CD4-positive, alpha-beta memory T cell (primary cell): ENCODE data around the gene ZNF740. TPM values are rescaled to one million over a fixed set of nuclear protein-coding genes. Genes with fewer than 3 reads are reported as not detected.

Experiments
- CTCF ChIA-PET: fragments of 350-600 bp; sonication (Branson Sonifier 250); formaldehyde crosslinking; loops from one replicate; lab custom pipeline; 2021; ENCODE audit warnings: inconsistent platforms; ENCODE audit not compliant: partially characterized antibody; lab: Charles Lee
- POLR2A ChIA-PET: fragments of 350-600 bp; sonication (Branson Sonifier 250); formaldehyde crosslinking; loops from one replicate; lab custom pipeline; 2021; ENCODE audit not compliant: partially characterized antibody; lab: Charles Lee
- DNase-seq, 5 donors: peaks; one replicate each; pipeline versions ENCODE4 v3.0.0 to v3.0.0-alpha.2; 2020 to 2022; ENCODE audit warnings: mixed read lengths in 1 of 5
- H3K27ac ChIP-seq: one replicate; pipeline ENCODE4 v1.7.0; 2013; ENCODE audit warnings: low read depth, low read length
- H3K27me3 ChIP-seq: 2 replicates; pipeline ENCODE4 v1.7.0; 2013; ENCODE audit warnings: mild to moderate bottlenecking, low read length, moderate library complexity; ENCODE audit not compliant: insufficient read depth
- H3K36me3 ChIP-seq: 2 replicates; pipeline ENCODE4 v1.7.0; 2013; ENCODE audit warnings: mild to moderate bottlenecking, low read length, moderate library complexity; ENCODE audit not compliant: insufficient read depth
- H3K4me1 ChIP-seq: 2 replicates; pipeline ENCODE4 v1.7.0; 2013; ENCODE audit warnings: mild to moderate bottlenecking, low read length, moderate library complexity; ENCODE audit not compliant: insufficient read depth
- H3K4me3 ChIP-seq, 2 donors: one replicate each; pipeline ENCODE4 v1.7.0; 2013; ENCODE audit warnings: low read length in 2 of 2, mild to moderate bottlenecking in 1 of 2
- H3K9me3 ChIP-seq, 2 donors: one replicate each; pipeline ENCODE4 v1.7.0; 2013; ENCODE audit warnings: low read length in 2 of 2, control low read depth in 1 of 2; ENCODE audit not compliant: control insufficient read depth in 1 of 2
- H3K27ac Mint-ChIP-seq, 7 donors: one replicate each; pipeline ENCODE4 v1.8.0; 2020 to 2021; ENCODE audit warnings: mixed read lengths in 7 of 7, mild to moderate bottlenecking in 6 of 7, inconsistent platforms in 3 of 7, moderate library complexity in 3 of 7
- H3K27me3 Mint-ChIP-seq, 2 donors: one replicate each; pipeline ENCODE4 v1.8.0; 2020 to 2021; ENCODE audit warnings: mixed read lengths in 2 of 2
- H3K36me3 Mint-ChIP-seq, 2 donors: one replicate each; pipeline ENCODE4 v1.8.0; 2020 to 2021; ENCODE audit warnings: mixed read lengths in 2 of 2, inconsistent platforms in 1 of 2, mild to moderate bottlenecking in 1 of 2
- H3K4me1 Mint-ChIP-seq, 4 donors: one replicate each; pipeline ENCODE4 v1.8.0; 2020 to 2021; ENCODE audit warnings: mixed read lengths in 4 of 4, mild to moderate bottlenecking in 1 of 4
- H3K4me3 Mint-ChIP-seq, 8 donors: one replicate each; pipeline ENCODE4 v1.8.0; 2020 to 2021; ENCODE audit warnings: mixed read lengths in 8 of 8, mild to moderate bottlenecking in 7 of 8, moderate library complexity in 6 of 8, inconsistent platforms in 3 of 8
- H3K9me3 Mint-ChIP-seq, 8 donors: one replicate each; pipeline ENCODE4 v1.8.0; 2020 to 2021; ENCODE audit warnings: mixed read lengths in 8 of 8, mild to moderate bottlenecking in 5 of 8, inconsistent platforms in 3 of 8, moderate library complexity in 1 of 8
- intact Hi-C: fragments of 100-400 bp; cut with micrococcal nuclease; formaldehyde crosslinking; loops from one replicate; pipeline ENCODE4 v1.15.1; 2023
- polyA plus RNA-seq, 2 donors: library from polyadenylated mRNA; unstranded; fragments of 300-500 nt; fragmentation: Illumina TruSeq; gene quantifications; one replicate each; pipeline ENCODE4 v1.2.3, GENCODE V29; 2021
- total RNA-seq, 2 experiments: library from RNA; stranded (reverse); gene quantifications; one replicate each; pipeline ENCODE4 v1.2.3, GENCODE V29; 2021

ZNF740 gene
- total and polyA plus RNA-seq, 4 experiments from 2014 or later, result 0.90 to 113 (median 56.1) TPM

- Histone ChIP-seq H3K27ac (peak overlapping the region; percentile 98), H3K4me3 (no peak overlapping the region), H3K36me3 (peaks cover 3% of the 10 kb centered on the region), H3K4me1 (peaks cover 84% of the 10 kb centered on the region), H3K9me3 (no peaks in the 10 kb centered on the region), H3K27me3 (no peaks in the 10 kb centered on the region)
- no peak for DNase-seq
- Mint-ChIP-seq H3K9me3 (no peaks in the 10 kb centered on the region), H3K4me3 (peak overlapping the region in 5 of 8 donors; percentile 62 to 82 (median 64)), H3K36me3 (peaks cover 5 to 21% of the 10 kb centered on the region in 2 donors), H3K4me1 (peaks cover 53 to 92% (median 71%) of the 10 kb centered on the region in 4 donors), H3K27ac (peak overlapping the region; percentile 82 to 97 (median 94)), H3K27me3 (no peaks in the 10 kb centered on the region)
- CTCF ChIA-PET, result interaction anchor here (1.2 to 1.3 kb wide), 2 partner anchors 10 to 26 kb away, joined by 3 to 5 read pairs; a partner anchor contains a TSS
- POLR2A ChIA-PET, result interaction anchor here (1.0 to 16.2 kb wide), 3 partner anchors 11 to 24 kb away, joined by 3 to 333 read pairs (median 175); partner anchors contain the start of genes ITGB7 and RARG
- intact Hi-C loops, result no loop called here
Measured at GRCh38 chr12:53225635-53226424, 45.3 kb downstream of the ZNF740 start.

- Mint-ChIP-seq H3K27me3 (no peaks in the 10 kb centered on the region), H3K4me1 (peaks cover 55 to 92% (median 74%) of the 10 kb centered on the region in 4 donors), H3K36me3 (peaks cover 5 to 17% of the 10 kb centered on the region in 2 donors)
Measured at GRCh38 chr12:53226815-53227214, 46.3 kb downstream of the ZNF740 start.

GRCh38 chr12:53227341-53227740 lies 46.8 kb downstream of the ZNF740 start:
- DNase-seq, result no peak
- H3K9me3 Mint-ChIP-seq, result no peaks in the 10 kb centered on the region
- Histone ChIP-seq H3K27ac (no peak overlapping the region), H3K9me3 (no peaks in the 10 kb centered on the region), H3K4me1 (peaks cover 85% of the 10 kb centered on the region), H3K36me3 (peaks cover 3% of the 10 kb centered on the region), H3K27me3 (no peaks in the 10 kb centered on the region), H3K4me3 (no peak overlapping the region)
- peaks cover 5 to 18% of the 10 kb centered on the region in 2 donors for H3K36me3 Mint-ChIP-seq
- ChIA-PET POLR2A (interaction anchor here (1.3 to 1.5 kb wide), 3 partner anchors 8 to 27 kb away, joined by 3 to 5 read pairs (median 3); a partner anchor contains a TSS), CTCF (no interaction called here)
- H3K4me3 Mint-ChIP-seq, result peak overlapping the region in 3 of 8 donors; percentile 36 to 55 (median 53)
- intact Hi-C loops, result no loop called here
- H3K4me1 Mint-ChIP-seq, result peaks cover 51 to 87% (median 71%) of the 10 kb centered on the region in 4 donors
- H3K27me3 Mint-ChIP-seq, result no peaks in the 10 kb centered on the region
- H3K27ac Mint-ChIP-seq, result peak overlapping the region in 4 of 7 donors; percentile 59 to 98 (median 84)

More at GRCh38 chr12:53226815-53227214, 46.3 kb downstream of the ZNF740 start:
- H3K9me3 ChIP-seq, result no peaks in the 10 kb centered on the region
- intact Hi-C loops, result no loop called here
- H3K27ac ChIP-seq, result no peak overlapping the region
- ChIA-PET POLR2A (interaction anchor here (1.0 to 1.5 kb wide), 2 partner anchors 16 to 23 kb away, joined by 3 read pairs; a partner anchor contains a TSS), CTCF (interaction anchor here (1.2 kb wide), 1 partner anchor 25 kb away, joined by 5 read pairs; a partner anchor contains a TSS)
- no peak for DNase-seq
- Mint-ChIP-seq H3K4me3 (peak overlapping the region in 4 of 8 donors; percentile 7 to 66 (median 46)), H3K27ac (peak overlapping the region; percentile 38 to 98 (median 79)), H3K9me3 (no peaks in the 10 kb centered on the region)
- H3K27me3 ChIP-seq, result no peaks in the 10 kb centered on the region
- peaks cover 3% of the 10 kb centered on the region for H3K36me3 ChIP-seq
- H3K4me1 ChIP-seq, result peaks cover 90% of the 10 kb centered on the region
- H3K4me3 ChIP-seq, result no peak overlapping the region

- Mint-ChIP-seq H3K36me3 (peaks cover 5 to 18% of the 10 kb centered on the region in 2 donors), H3K4me3 (peak overlapping the region in 1 of 8 donors; percentile 65), H3K9me3 (no peaks in the 10 kb centered on the region), H3K27ac (peak overlapping the region in 5 of 7 donors; percentile 57 to 98 (median 82)), H3K4me1 (peaks cover 52 to 87% (median 72%) of the 10 kb centered on the region in 4 donors), H3K27me3 (no peaks in the 10 kb centered on the region)
- H3K4me3 ChIP-seq, result no peak overlapping the region
- no peaks in the 10 kb centered on the region for H3K27me3 ChIP-seq
- ChIA-PET CTCF (no interaction called here), POLR2A (interaction anchor here (0.9 to 1.5 kb wide), 4 partner anchors 8 to 27 kb away, joined by 3 to 5 read pairs (median 3); a partner anchor contains a TSS)
- H3K27ac ChIP-seq, result peak overlapping the region; percentile 6
- DNase-seq, result no peak
- H3K9me3 ChIP-seq, result no peaks in the 10 kb centered on the region
- H3K36me3 ChIP-seq, result peaks cover 3% of the 10 kb centered on the region
- H3K4me1 ChIP-seq, result peaks cover 85% of the 10 kb centered on the region
- intact Hi-C loops, result no loop called here
Measured at GRCh38 chr12:53227836-53228235, 47.3 kb downstream of the ZNF740 start.

- no peaks in the 10 kb centered on the region for H3K9me3 ChIP-seq
- Mint-ChIP-seq H3K4me1 (peaks cover 47 to 86% (median 70%) of the 10 kb centered on the region in 4 donors), H3K27me3 (no peaks in the 10 kb centered on the region), H3K9me3 (no peaks in the 10 kb centered on the region), H3K27ac (peak overlapping the region; percentile 73 to 98 (median 86)), H3K36me3 (peaks cover 5 to 17% of the 10 kb centered on the region in 2 donors), H3K4me3 (peak overlapping the region in 6 of 8 donors; percentile 5 to 68 (median 40))
- intact Hi-C loops, result no loop called here
- no peak for DNase-seq
- no peaks in the 10 kb centered on the region for H3K27me3 ChIP-seq
- H3K36me3 ChIP-seq, result peaks cover 3% of the 10 kb centered on the region
- ChIA-PET POLR2A (interaction anchor here (0.8 to 16.9 kb wide), 7 partner anchors 11 to 66 kb away, joined by 3 to 333 read pairs (median 4); partner anchors contain the start of gene PFDN5), CTCF (interaction anchor here (0.8 to 1.4 kb wide), 2 partner anchors 9 to 13 kb away, joined by 3 to 4 read pairs; no protein-coding TSS in a partner anchor)
- H3K4me3 ChIP-seq, result no peak overlapping the region
- no peak overlapping the region for H3K27ac ChIP-seq
- H3K4me1 ChIP-seq, result peaks cover 85% of the 10 kb centered on the region
Measured at GRCh38 chr12:53229454-53229853, 48.9 kb downstream of the ZNF740 start.

- Mint-ChIP-seq H3K9me3 (no peaks in the 10 kb centered on the region), H3K27ac (peak overlapping the region; percentile 73 to 98 (median 90)), H3K27me3 (no peaks in the 10 kb centered on the region), H3K4me1 (peaks cover 44 to 86% (median 69%) of the 10 kb centered on the region in 4 donors), H3K4me3 (peak overlapping the region; percentile 16 to 85 (median 70)), H3K36me3 (peaks cover 5 to 17% of the 10 kb centered on the region in 2 donors)
- peaks cover 85% of the 10 kb centered on the region for H3K4me1 ChIP-seq
- no peak overlapping the region for H3K4me3 ChIP-seq
- H3K27ac ChIP-seq, result peak overlapping the region; percentile 68
- H3K27me3 ChIP-seq, result no peaks in the 10 kb centered on the region
- intact Hi-C loops, result no loop called here
- H3K36me3 ChIP-seq, result peaks cover 3% of the 10 kb centered on the region
- ChIA-PET CTCF (interaction anchor here (0.8 to 1.3 kb wide), 2 partner anchors 14 to 24 kb away, joined by 3 to 6 read pairs; no protein-coding TSS in a partner anchor), POLR2A (interaction anchor here (0.8 to 16.9 kb wide), 5 partner anchors 12 to 65 kb away, joined by 3 to 333 read pairs (median 4); partner anchors contain the start of gene PFDN5)
- H3K9me3 ChIP-seq, result no peaks in the 10 kb centered on the region
- peak in 1 of 5 donors; percentile 58 for DNase-seq
Measured at GRCh38 chr12:53230108-53230845, 49.8 kb downstream of the ZNF740 start.
